ENCODE results near the gene OPHN1. TPM values are rescaled to one million over a fixed set of nuclear protein-coding genes. Genes with fewer than 3 reads are reported as not detected.

Gene OPHN1
- polyA plus RNA-seq, 1 donor from 2014 or later, result 7.6 TPM

GRCh38 chrX:68147848-68148247 lies 285.4 kb downstream of the OPHN1 start:
- Histone ChIP-seq H3K4me2 (ENCODE audit: low read length) (no peak overlapping the region), H3K27me3 (ENCODE audit: insufficient read depth, low read depth, low read length) (no peaks in the 10 kb centered on the region), H3F3A (ENCODE audit: insufficient read depth, low read length, poor library complexity, severe bottlenecking) (no peaks in the 10 kb centered on the region), H3K4me3 (ENCODE audit: low read length) (no peak overlapping the region), H3K36me3 (ENCODE audit: insufficient read depth, low read length) (no peaks in the 10 kb centered on the region), H3K9me2 (ENCODE audit: insufficient read depth, low read length) (no peaks in the 10 kb centered on the region), H3K79me2 (replicated peaks; ENCODE audit: insufficient read depth, low read length) (no peaks in the 10 kb centered on the region), H4K20me1 (ENCODE audit: insufficient read depth) (no peaks in the 10 kb centered on the region), H3K9ac (ENCODE audit: low read length) (no peak overlapping the region), H2AFZ (ENCODE audit: low read depth, low read length) (no peak overlapping the region), H3K9me3 (ENCODE audit: low read length) (no peaks in the 10 kb centered on the region), H3K27ac (ENCODE audit: low read length) (no peak overlapping the region)
- no peak for TF ChIP-seq RAD21 (conservative IDR thresholded peaks at IDR 0.05)
- no peak for TF ChIP-seq POLR2AphosphoS5 (IDR thresholded peaks at IDR 0.05)
- no peak for TF ChIP-seq SMC3 (conservative IDR thresholded peaks at IDR 0.05; ENCODE audit: poor library complexity)
- no peak for TF ChIP-seq REST (IDR thresholded peaks at IDR 0.05; ENCODE audit: borderline replicate concordance)
- TF ChIP-seq CTCF (IDR thresholded peaks at IDR 0.05; ENCODE audit: poor library complexity, severe bottlenecking), result no peak
- no peak for TF ChIP-seq TAF1 (IDR thresholded peaks at IDR 0.05; ENCODE audit: low read depth)
- no peak for TF ChIP-seq EP300 (conservative IDR thresholded peaks at IDR 0.05; ENCODE audit: poor library complexity, severe bottlenecking)
- no peak for TF ChIP-seq EZH2 (IDR thresholded peaks at IDR 0.05; ENCODE audit: borderline replicate concordance, insufficient read depth, low read length, poor library complexity, severe bottlenecking)
- TF ChIP-seq MXI1 (conservative IDR thresholded peaks at IDR 0.05; ENCODE audit: poor library complexity, severe bottlenecking), result no peak

GRCh38 chrX:68146054-68146453 lies 287.2 kb downstream of the OPHN1 start:
- H3K27me3 ChIP-seq (ENCODE audit: insufficient read depth, low read depth, low read length), result no peaks in the 10 kb centered on the region
- H3K27ac ChIP-seq (ENCODE audit: low read length), result no peak overlapping the region
- H2AFZ ChIP-seq (ENCODE audit: low read depth, low read length), result no peak overlapping the region
- no peaks in the 10 kb centered on the region for H3K9me2 ChIP-seq (ENCODE audit: insufficient read depth, low read length)
- no peaks in the 10 kb centered on the region for H4K20me1 ChIP-seq (ENCODE audit: insufficient read depth)
- no peak overlapping the region for H3K4me3 ChIP-seq (ENCODE audit: low read length)
- H3K79me2 ChIP-seq (replicated peaks; ENCODE audit: insufficient read depth, low read length), result no peaks in the 10 kb centered on the region
- H3K9ac ChIP-seq (ENCODE audit: low read length), result no peak overlapping the region
- H3K4me2 ChIP-seq (ENCODE audit: low read length), result no peak overlapping the region
- H3K36me3 ChIP-seq (ENCODE audit: insufficient read depth, low read length), result no peaks in the 10 kb centered on the region
- no peaks in the 10 kb centered on the region for H3F3A ChIP-seq (ENCODE audit: insufficient read depth, low read length, poor library complexity, severe bottlenecking)
- TF ChIP-seq CTCF (IDR thresholded peaks at IDR 0.05; ENCODE audit: poor library complexity, severe bottlenecking), result peak; percentile 48
- peak; percentile 48 for TF ChIP-seq SMC3 (conservative IDR thresholded peaks at IDR 0.05; ENCODE audit: poor library complexity)
- peak; percentile 58 for TF ChIP-seq RAD21 (conservative IDR thresholded peaks at IDR 0.05)
- TF ChIP-seq REST (IDR thresholded peaks at IDR 0.05; ENCODE audit: borderline replicate concordance), result no peak
- no peaks in the 10 kb centered on the region for H3K9me3 ChIP-seq (ENCODE audit: low read length)
